HK-2 (cell line): ENCODE data around the gene CLDN20.

Experiments used
- DNase-seq: peaks from one replicate; pipeline ENCODE4 v3.0.0-alpha.2; 2018; ENCODE audit not compliant: unreplicated experiment

Gene CLDN20

GRCh38 chr6:155270561-155271091 is 6.8 kb downstream of the CLDN20 start:
- DNase-seq, result no peak

GRCh38 chr6:155271145-155271544 is 7.3 kb downstream of the CLDN20 start:
- DNase-seq, result no peak

- DNase-seq, result no peak
These were observed 8.8 kb downstream of the CLDN20 start for GRCh38 chr6:155272353-155273232.

GRCh38 chr6:155273431-155273830 is 9.6 kb downstream of the CLDN20 start:
- DNase-seq, result peak; percentile 28

GRCh38 chr6:155274106-155274505 is 10.3 kb downstream of the CLDN20 start:
- DNase-seq, result no peak

- no peak for DNase-seq
These were observed 10.7 kb downstream of the CLDN20 start for GRCh38 chr6:155274533-155274932.

- DNase-seq, result no peak
These were observed 12.1 kb downstream of the CLDN20 start for GRCh38 chr6:155275808-155276480.

GRCh38 chr6:155276638-155277037 is 12.8 kb downstream of the CLDN20 start:
- DNase-seq, result no peak

GRCh38 chr6:155278319-155279049 is 14.7 kb downstream of the CLDN20 start:
- no peak for DNase-seq

GRCh38 chr6:155284775-155285174 is 21.0 kb downstream of the CLDN20 start:
- DNase-seq, result no peak

- DNase-seq, result no peak
These were observed 23.9 kb downstream of the CLDN20 start for GRCh38 chr6:155287762-155288161.

GRCh38 chr6:155290491-155290890 is 26.7 kb downstream of the CLDN20 start:
- no peak for DNase-seq

GRCh38 chr6:155291291-155291690 is 27.5 kb downstream of the CLDN20 start:
- DNase-seq, result no peak

GRCh38 chr6:155292711-155293110 is 28.9 kb downstream of the CLDN20 start:
- DNase-seq, result no peak

- DNase-seq, result no peak
These were observed 33.9 kb downstream of the CLDN20 start for GRCh38 chr6:155297669-155298068.

- DNase-seq, result no peak
These were observed 38.1 kb downstream of the CLDN20 start for GRCh38 chr6:155301867-155302266.

- DNase-seq, result no peak
These were observed 39.6 kb downstream of the CLDN20 start for GRCh38 chr6:155303361-155303870.

GRCh38 chr6:155306958-155307357 is 43.1 kb downstream of the CLDN20 start:
- no peak for DNase-seq

- no peak for DNase-seq
These were observed 45.3 kb downstream of the CLDN20 start for GRCh38 chr6:155309150-155309549.

- no peak for DNase-seq
These were observed 46.8 kb downstream of the CLDN20 start for GRCh38 chr6:155310596-155310995.

- no peak for DNase-seq
These were observed 47.3 kb downstream of the CLDN20 start for GRCh38 chr6:155311086-155311485.

GRCh38 chr6:155311583-155311982 is 47.8 kb downstream of the CLDN20 start:
- no peak for DNase-seq
